ENCODE data around the gene CRADD.

DNA sequence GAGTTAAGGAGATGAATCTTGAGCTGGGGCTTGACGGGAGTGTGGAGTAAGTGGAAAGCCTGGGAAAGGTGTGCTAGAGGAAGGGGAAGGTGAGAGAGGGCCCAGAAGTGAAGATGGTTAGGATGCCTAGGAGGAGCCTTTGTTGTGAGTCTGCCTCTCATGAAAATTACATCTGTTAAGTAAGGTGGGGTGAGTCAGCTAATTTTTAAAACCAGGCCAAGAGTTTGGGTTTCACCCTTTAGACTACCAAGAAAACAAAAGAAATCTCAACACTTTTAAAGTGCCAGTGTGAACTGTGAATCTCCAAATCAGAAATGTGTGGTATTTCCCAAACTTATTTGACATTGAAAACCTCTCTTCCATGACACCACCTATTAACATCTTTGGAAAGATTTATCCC, 185.2 kb downstream of the CRADD start:
- no peak for TF ChIP-seq EZH2phosphoT487 (IDR thresholded peaks at IDR 0.05; ENCODE audit: insufficient read depth, low read depth)
- no peak for TF ChIP-seq EZH2 (IDR thresholded peaks at IDR 0.05; ENCODE audit: insufficient read depth, poor library complexity, severe bottlenecking)

All from GM23248 (cell line).